B cell (primary cell): ENCODE data around the gene CTRB1. TPM values are rescaled to one million over a fixed set of nuclear protein-coding genes. Genes with fewer than 3 reads are reported as not detected.

Source experiments
- ATAC-seq: fragments of 200-7000 bp; cut with Tn5 transposase; one replicate; pipeline ENCODE4 v1.10.0; 2021; ENCODE audit warnings: low read depth, mild to moderate bottlenecking, moderate number of reproducible peaks, moderate library complexity
- CTCF ChIA-PET: fragments of 350-600 bp; sonication (Branson Sonifier 250); formaldehyde crosslinking; loops from one replicate; lab custom pipeline; 2021; ENCODE audit warnings: antibody characterized with exemption, inconsistent platforms; lab: Charles Lee
- POLR2A ChIA-PET: fragments of 350-600 bp; sonication (Branson Sonifier 250); formaldehyde crosslinking; loops from one replicate; lab custom pipeline; 2021; ENCODE audit warnings: antibody characterized with exemption; lab: Charles Lee
- DNase-seq: peaks from one replicate; pipeline ENCODE4 v3.0.0; 2013
- H2AFZ ChIP-seq: 2 replicates; pipeline ENCODE4 v1.6.1; 2012; ENCODE audit warnings: mild to moderate bottlenecking, low read depth, low read length; ENCODE audit not compliant: insufficient read depth, poor library complexity, severe bottlenecking
- H3K27ac ChIP-seq, 2 donors: 1 replicate in 1 of 2; 2 replicates in 1 of 2; pipeline ENCODE4 v1.5.1; 2012 to 2013; ENCODE audit warnings: low read length in 2 of 2, mild to moderate bottlenecking in 2 of 2, moderate library complexity in 1 of 2
- H3K27me3 ChIP-seq, 4 experiments: fragments of 200-600 bp in 1 of 4; sonication (generic) in 1 of 4; replicated peaks in 1 of 4; 1 replicate in 2 of 4; 2 replicates in 2 of 4; pipeline versions ENCODE4 v1.6.1 to v1.7.0; 2013 to 2016; ENCODE audit warnings: low read length in 3 of 4, mild to moderate bottlenecking in 2 of 4, mixed read lengths in 1 of 4, moderate library complexity in 1 of 4; ENCODE audit not compliant: insufficient read depth in 4 of 4, control insufficient read depth in 3 of 4; ENCODE audit errors: control extremely low read depth in 1 of 4
- H3K36me3 ChIP-seq, 2 experiments: replicated peaks in 1 of 2; 1 replicate in 1 of 2; 2 replicates in 1 of 2; pipeline versions ENCODE4 v1.6.1 to v1.7.1; 2013; ENCODE audit warnings: low read length in 1 of 2; ENCODE audit not compliant: insufficient read depth in 2 of 2, control insufficient read depth in 1 of 2; ENCODE audit errors: control extremely low read depth in 1 of 2, extremely low read depth in 1 of 2
- H3K4me1 ChIP-seq, 2 donors: fragments of 200-600 bp in 1 of 2; sonication (generic) in 1 of 2; 1 replicate in 1 of 2; 2 replicates in 1 of 2; pipeline versions ENCODE4 v1.5.1 to v1.6.1; 2013 to 2017; ENCODE audit warnings: low read length in 2 of 2; ENCODE audit not compliant: control insufficient read depth in 2 of 2, insufficient read depth in 2 of 2
- H3K4me2 ChIP-seq: replicated peaks from 2 replicates; pipeline ENCODE3; 2012; ENCODE audit warnings: mild to moderate bottlenecking, low read depth, low read length; ENCODE audit not compliant: poor library complexity, severe bottlenecking
- H3K4me3 ChIP-seq, 5 experiments: fragments of 200-600 bp in 1 of 5; sonication (generic) in 1 of 5; 1 replicate in 3 of 5; 2 replicates in 2 of 5; pipeline versions ENCODE4 v1.5.1 to v1.7.0; 2011 to 2016; ENCODE audit warnings: low read length in 4 of 5, mild to moderate bottlenecking in 4 of 5, low read depth in 2 of 5, control low read depth in 1 of 5, moderate library complexity in 1 of 5; ENCODE audit not compliant: insufficient read depth in 1 of 5; ENCODE audit errors: control extremely low read depth in 1 of 5, extremely low read depth in 1 of 5
- H3K79me2 ChIP-seq: fragments of 200-600 bp; sonication (generic); one replicate; pipeline ENCODE4 v1.6.0; 2016; ENCODE audit warnings: low read length; ENCODE audit not compliant: control insufficient read depth, insufficient read depth
- H3K9ac ChIP-seq: fragments of 200-600 bp; sonication (generic); 2 replicates; pipeline ENCODE4 v1.6.1; 2017; ENCODE audit warnings: mild to moderate bottlenecking, low read length, moderate library complexity
- H3K9me3 ChIP-seq, 3 donors: one replicate each; pipeline versions ENCODE4 v1.6.1 to v1.7.1; 2013; ENCODE audit warnings: low read length in 2 of 3; ENCODE audit not compliant: control insufficient read depth in 2 of 3, insufficient read depth in 1 of 3; ENCODE audit errors: control extremely low read depth in 1 of 3
- H4K20me1 ChIP-seq: 2 replicates; pipeline ENCODE4 v1.6.0; 2012; ENCODE audit warnings: mild to moderate bottlenecking, low read length; ENCODE audit not compliant: insufficient read depth, control insufficient read depth, poor library complexity, severe bottlenecking
- H3K27ac Mint-ChIP-seq: one replicate; pipeline ENCODE4 v1.8.0; 2021; ENCODE audit warnings: mixed read lengths
- H3K27me3 Mint-ChIP-seq: one replicate; pipeline ENCODE4 v1.8.0; 2021; ENCODE audit warnings: mixed read lengths
- H3K4me1 Mint-ChIP-seq: one replicate; pipeline ENCODE4 v1.8.0; 2021; ENCODE audit warnings: mixed read lengths
- H3K4me3 Mint-ChIP-seq: one replicate; pipeline ENCODE4 v1.8.0; 2021; ENCODE audit warnings: mixed read lengths
- H3K9me3 Mint-ChIP-seq: one replicate; pipeline ENCODE4 v1.8.0; 2022; ENCODE audit warnings: mixed read lengths; ENCODE audit not compliant: insufficient read depth
- EZH2 ChIP-seq: IDR thresholded peaks from 2 replicates; pipeline ENCODE4 v1.6.1; 2012; ENCODE audit warnings: borderline replicate concordance, low read depth, mild to moderate bottlenecking, moderate library complexity, low read length; ENCODE audit not compliant: insufficient read depth, poor library complexity, severe bottlenecking
- WGBS: methylation state at CpG from one replicate; pipeline ENCODE4 v1.1.5; 2013; ENCODE audit warnings: missing lambda C conversion rate; ENCODE audit not compliant: insufficient coverage; 5-methylcytosine and 5-hydroxymethylcytosine counted together
- intact Hi-C: fragments of 100-400 bp; cut with micrococcal nuclease; formaldehyde crosslinking; loops from one replicate; pipeline ENCODE4 v1.10.0; 2022
- polyA plus RNA-seq: library from polyadenylated mRNA; depleted of rRNA; stranded (reverse); fragments of >200 nt; gene quantifications from 2 replicates; pipeline ENCODE4 v1.2.3, GENCODE V29; 2012
- total RNA-seq, 2 donors: library from RNA; stranded (reverse); fragments of 120-200 nt in 1 of 2; gene quantifications; 1 replicate in 1 of 2; 2 replicates in 1 of 2; pipeline versions ENCODE4 v1.2.3 to v1.2.4, GENCODE V29; 2013 to 2022
- TF ChIP-seq, protein P1 (sequence below): fragments of 200-600 bp; IDR thresholded peaks from one replicate; pipeline ENCODE4 v1.8.0; 2022; ENCODE audit warnings: antibody characterized with exemption, mild to moderate bottlenecking

The CTRB1 gene
- total and polyA plus RNA-seq, 2 donors (not counting 1 experiment from before 2014, with no cell fraction given), result not detected

DNA sequence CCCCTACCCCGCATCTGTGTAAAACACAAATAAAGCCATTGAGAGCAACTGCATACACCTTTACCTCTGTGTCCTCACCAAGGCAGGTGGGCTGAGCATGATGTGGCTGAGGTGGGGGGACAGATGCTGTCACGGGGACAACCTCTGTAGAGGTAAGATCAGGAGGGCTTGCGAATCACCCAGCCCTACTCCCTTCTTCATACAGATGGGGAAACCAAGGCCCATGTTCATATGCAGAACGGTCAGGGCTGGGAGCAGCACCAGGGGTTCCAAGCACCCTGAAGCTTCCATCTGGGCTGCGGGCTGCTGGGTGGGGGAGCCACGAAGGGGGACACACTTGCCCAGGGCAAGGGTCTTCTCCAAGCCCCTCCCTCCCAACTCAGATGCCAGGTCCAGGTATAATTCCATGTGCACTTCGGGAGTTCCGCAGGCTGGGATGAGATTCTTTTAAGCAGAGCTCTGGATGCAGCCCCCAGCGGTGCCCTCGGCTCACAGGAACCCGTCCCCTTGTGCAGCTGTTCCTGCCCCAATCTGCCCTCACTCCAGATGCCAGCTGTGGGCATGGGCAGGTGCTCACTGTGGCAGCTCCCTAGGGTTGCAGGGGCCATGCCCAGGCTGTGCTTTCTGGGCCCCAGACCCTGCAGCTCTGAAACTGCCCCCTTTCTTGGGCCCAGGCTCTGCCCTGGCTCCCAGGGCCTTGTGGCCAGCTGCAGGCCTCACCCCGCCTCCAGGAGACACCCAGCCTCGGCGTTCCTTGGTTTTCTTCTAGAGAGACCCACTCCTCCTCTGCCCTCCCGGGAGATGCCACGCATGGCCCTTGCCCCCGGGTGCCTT lies 9.6 kb downstream of the CTRB1 start:
- POLR2A ChIA-PET, result no interaction called here
- Histone ChIP-seq H3K27ac (no peak overlapping the region), H3K9me3 (peaks cover 0 to 9% (median 0%) of the 10 kb centered on the region in 3 donors), H3K27me3 (peaks cover 0 to 58% (median 9%) of the 10 kb centered on the region in 4 experiments), H4K20me1 (no peaks in the 10 kb centered on the region), H3K36me3 (no peaks in the 10 kb centered on the region), H3K9ac (no peak overlapping the region), H3K4me1 (no peaks in the 10 kb centered on the region), H2AFZ (no peak overlapping the region), H3K4me2 (no peak overlapping the region), H3K79me2 (no peaks in the 10 kb centered on the region), H3K4me3 (no peak overlapping the region)
- intact Hi-C loops, result no loop called here
- 93% methylated on average over 14 of the region's 17 CpGs for WGBS
- Mint-ChIP-seq H3K4me3 (no peak overlapping the region), H3K9me3 (no peaks in the 10 kb centered on the region), H3K27ac (no peak overlapping the region), H3K27me3 (peaks cover 39% of the 10 kb centered on the region), H3K4me1 (no peaks in the 10 kb centered on the region)
- ATAC-seq (no peak), DNase-seq (no peak)
- TF ChIP-seq, protein P1, sequence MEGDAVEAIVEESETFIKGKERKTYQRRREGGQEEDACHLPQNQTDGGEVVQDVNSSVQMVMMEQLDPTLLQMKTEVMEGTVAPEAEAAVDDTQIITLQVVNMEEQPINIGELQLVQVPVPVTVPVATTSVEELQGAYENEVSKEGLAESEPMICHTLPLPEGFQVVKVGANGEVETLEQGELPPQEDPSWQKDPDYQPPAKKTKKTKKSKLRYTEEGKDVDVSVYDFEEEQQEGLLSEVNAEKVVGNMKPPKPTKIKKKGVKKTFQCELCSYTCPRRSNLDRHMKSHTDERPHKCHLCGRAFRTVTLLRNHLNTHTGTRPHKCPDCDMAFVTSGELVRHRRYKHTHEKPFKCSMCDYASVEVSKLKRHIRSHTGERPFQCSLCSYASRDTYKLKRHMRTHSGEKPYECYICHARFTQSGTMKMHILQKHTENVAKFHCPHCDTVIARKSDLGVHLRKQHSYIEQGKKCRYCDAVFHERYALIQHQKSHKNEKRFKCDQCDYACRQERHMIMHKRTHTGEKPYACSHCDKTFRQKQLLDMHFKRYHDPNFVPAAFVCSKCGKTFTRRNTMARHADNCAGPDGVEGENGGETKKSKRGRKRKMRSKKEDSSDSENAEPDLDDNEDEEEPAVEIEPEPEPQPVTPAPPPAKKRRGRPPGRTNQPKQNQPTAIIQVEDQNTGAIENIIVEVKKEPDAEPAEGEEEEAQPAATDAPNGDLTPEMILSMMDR, result no peak
- TF ChIP-seq EZH2, result no peak
- CTCF ChIA-PET, result no interaction called here
